CD4-positive, alpha-beta memory T cell (primary cell): ENCODE data around the gene TSHZ2. TPM values are rescaled to one million over a fixed set of nuclear protein-coding genes. Genes with fewer than 3 reads are reported as not detected.

Source experiments
- CTCF ChIA-PET: fragments of 350-600 bp; sonication (Branson Sonifier 250); formaldehyde crosslinking; loops from one replicate; lab custom pipeline; 2021; ENCODE audit warnings: inconsistent platforms; ENCODE audit not compliant: partially characterized antibody; lab: Charles Lee
- POLR2A ChIA-PET: fragments of 350-600 bp; sonication (Branson Sonifier 250); formaldehyde crosslinking; loops from one replicate; lab custom pipeline; 2021; ENCODE audit not compliant: partially characterized antibody; lab: Charles Lee
- DNase-seq, 5 donors: peaks; one replicate each; pipeline versions ENCODE4 v3.0.0 to v3.0.0-alpha.2; 2020 to 2022; ENCODE audit warnings: mixed read lengths in 1 of 5
- H3K27ac ChIP-seq: one replicate; pipeline ENCODE4 v1.7.0; 2013; ENCODE audit warnings: low read depth, low read length
- H3K27me3 ChIP-seq: 2 replicates; pipeline ENCODE4 v1.7.0; 2013; ENCODE audit warnings: mild to moderate bottlenecking, low read length, moderate library complexity; ENCODE audit not compliant: insufficient read depth
- H3K36me3 ChIP-seq: 2 replicates; pipeline ENCODE4 v1.7.0; 2013; ENCODE audit warnings: mild to moderate bottlenecking, low read length, moderate library complexity; ENCODE audit not compliant: insufficient read depth
- H3K4me1 ChIP-seq: 2 replicates; pipeline ENCODE4 v1.7.0; 2013; ENCODE audit warnings: mild to moderate bottlenecking, low read length, moderate library complexity; ENCODE audit not compliant: insufficient read depth
- H3K4me3 ChIP-seq, 2 donors: one replicate each; pipeline ENCODE4 v1.7.0; 2013; ENCODE audit warnings: low read length in 2 of 2, mild to moderate bottlenecking in 1 of 2
- H3K9me3 ChIP-seq, 2 donors: one replicate each; pipeline ENCODE4 v1.7.0; 2013; ENCODE audit warnings: low read length in 2 of 2, control low read depth in 1 of 2; ENCODE audit not compliant: control insufficient read depth in 1 of 2
- H3K27ac Mint-ChIP-seq, 7 donors: one replicate each; pipeline ENCODE4 v1.8.0; 2020 to 2021; ENCODE audit warnings: mixed read lengths in 7 of 7, mild to moderate bottlenecking in 6 of 7, inconsistent platforms in 3 of 7, moderate library complexity in 3 of 7
- H3K27me3 Mint-ChIP-seq, 2 donors: one replicate each; pipeline ENCODE4 v1.8.0; 2020 to 2021; ENCODE audit warnings: mixed read lengths in 2 of 2
- H3K36me3 Mint-ChIP-seq, 2 donors: one replicate each; pipeline ENCODE4 v1.8.0; 2020 to 2021; ENCODE audit warnings: mixed read lengths in 2 of 2, inconsistent platforms in 1 of 2, mild to moderate bottlenecking in 1 of 2
- H3K4me1 Mint-ChIP-seq, 4 donors: one replicate each; pipeline ENCODE4 v1.8.0; 2020 to 2021; ENCODE audit warnings: mixed read lengths in 4 of 4, mild to moderate bottlenecking in 1 of 4
- H3K4me3 Mint-ChIP-seq, 8 donors: one replicate each; pipeline ENCODE4 v1.8.0; 2020 to 2021; ENCODE audit warnings: mixed read lengths in 8 of 8, mild to moderate bottlenecking in 7 of 8, moderate library complexity in 6 of 8, inconsistent platforms in 3 of 8
- H3K9me3 Mint-ChIP-seq, 8 donors: one replicate each; pipeline ENCODE4 v1.8.0; 2020 to 2021; ENCODE audit warnings: mixed read lengths in 8 of 8, mild to moderate bottlenecking in 5 of 8, inconsistent platforms in 3 of 8, moderate library complexity in 1 of 8
- intact Hi-C: fragments of 100-400 bp; cut with micrococcal nuclease; formaldehyde crosslinking; loops from one replicate; pipeline ENCODE4 v1.15.1; 2023
- polyA plus RNA-seq, 2 donors: library from polyadenylated mRNA; unstranded; fragments of 300-500 nt; fragmentation: Illumina TruSeq; gene quantifications; one replicate each; pipeline ENCODE4 v1.2.3, GENCODE V29; 2021
- total RNA-seq, 2 experiments: library from RNA; stranded (reverse); gene quantifications; one replicate each; pipeline ENCODE4 v1.2.3, GENCODE V29; 2021

Gene TSHZ2
- total and polyA plus RNA-seq, 4 experiments from 2014 or later, result 2.3 to 31.8 (median 17.1) TPM

DNA sequence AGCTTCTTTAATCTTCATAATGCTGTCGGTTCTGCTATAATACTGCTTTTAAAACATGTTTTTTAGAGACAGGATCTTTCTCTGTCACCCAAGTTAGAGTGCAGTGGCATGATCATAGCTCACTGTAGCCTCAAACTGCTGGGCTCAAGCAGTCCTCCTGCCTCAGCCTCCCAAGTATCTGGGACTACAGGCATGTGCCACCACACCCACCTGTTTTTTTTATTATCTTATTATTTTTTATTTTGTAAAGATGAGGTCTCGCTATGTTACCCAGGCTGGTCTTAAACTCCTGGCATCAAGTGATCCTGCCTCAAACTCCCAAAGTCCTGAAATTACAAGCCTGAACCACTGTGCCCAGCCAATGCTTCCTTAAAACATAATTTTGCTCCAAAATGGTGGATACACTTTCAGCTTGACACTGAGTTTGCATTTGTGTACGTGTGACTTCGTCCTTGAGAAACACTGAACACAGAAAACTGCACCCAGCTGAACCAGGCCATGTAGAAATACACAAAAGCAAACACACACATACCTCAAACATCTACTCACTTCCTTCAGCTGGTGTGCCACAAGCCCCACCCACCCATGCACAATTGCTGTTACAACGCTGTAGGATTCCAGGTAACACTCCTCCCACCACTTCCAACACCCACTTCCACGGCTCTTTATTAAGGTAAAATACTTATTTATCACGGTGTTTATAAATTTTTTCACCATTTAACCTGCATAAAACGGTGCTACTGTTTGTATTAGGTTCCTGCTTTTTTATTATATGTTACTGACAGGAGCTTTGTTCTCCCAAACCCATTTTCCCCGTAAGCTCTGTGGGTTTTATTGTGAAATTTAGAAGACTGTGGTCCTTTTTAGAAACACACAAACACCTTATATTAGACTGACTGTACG, 109.1 kb downstream of the TSHZ2 start:
- H3K27me3 ChIP-seq, result no peaks in the 10 kb centered on the region
- peaks cover 13% of the 10 kb centered on the region for H3K4me1 ChIP-seq
- CTCF ChIA-PET, result interaction anchor here (1.0 kb wide), 1 partner anchor 769 kb away, joined by 3 read pairs; no protein-coding TSS in a partner anchor
- H3K27ac ChIP-seq, result no peak overlapping the region
- H3K9me3 ChIP-seq, result no peaks in the 10 kb centered on the region
- peak overlapping the region in 4 of 8 donors; percentile 15 to 45 (median 32) for H3K4me3 Mint-ChIP-seq
- H3K27me3 Mint-ChIP-seq, result no peaks in the 10 kb centered on the region
- no peaks in the 10 kb centered on the region for H3K36me3 Mint-ChIP-seq
- H3K36me3 ChIP-seq, result no peaks in the 10 kb centered on the region
- intact Hi-C loops, result no loop called here
- H3K27ac Mint-ChIP-seq, result peak overlapping the region in 5 of 7 donors; percentile 3 to 83 (median 65)
- peaks cover 0 to 2% (median 0%) of the 10 kb centered on the region in 8 donors for H3K9me3 Mint-ChIP-seq
- DNase-seq, result peak in 1 of 5 donors; percentile 12
- H3K4me3 ChIP-seq, result no peak overlapping the region
- POLR2A ChIA-PET, result interaction anchor here (0.6 to 0.7 kb wide), 2 partner anchors 709 to 1068 kb away, joined by 3 read pairs; no protein-coding TSS in a partner anchor
- H3K4me1 Mint-ChIP-seq, result peaks cover 9 to 18% (median 16%) of the 10 kb centered on the region in 4 donors

DNA sequence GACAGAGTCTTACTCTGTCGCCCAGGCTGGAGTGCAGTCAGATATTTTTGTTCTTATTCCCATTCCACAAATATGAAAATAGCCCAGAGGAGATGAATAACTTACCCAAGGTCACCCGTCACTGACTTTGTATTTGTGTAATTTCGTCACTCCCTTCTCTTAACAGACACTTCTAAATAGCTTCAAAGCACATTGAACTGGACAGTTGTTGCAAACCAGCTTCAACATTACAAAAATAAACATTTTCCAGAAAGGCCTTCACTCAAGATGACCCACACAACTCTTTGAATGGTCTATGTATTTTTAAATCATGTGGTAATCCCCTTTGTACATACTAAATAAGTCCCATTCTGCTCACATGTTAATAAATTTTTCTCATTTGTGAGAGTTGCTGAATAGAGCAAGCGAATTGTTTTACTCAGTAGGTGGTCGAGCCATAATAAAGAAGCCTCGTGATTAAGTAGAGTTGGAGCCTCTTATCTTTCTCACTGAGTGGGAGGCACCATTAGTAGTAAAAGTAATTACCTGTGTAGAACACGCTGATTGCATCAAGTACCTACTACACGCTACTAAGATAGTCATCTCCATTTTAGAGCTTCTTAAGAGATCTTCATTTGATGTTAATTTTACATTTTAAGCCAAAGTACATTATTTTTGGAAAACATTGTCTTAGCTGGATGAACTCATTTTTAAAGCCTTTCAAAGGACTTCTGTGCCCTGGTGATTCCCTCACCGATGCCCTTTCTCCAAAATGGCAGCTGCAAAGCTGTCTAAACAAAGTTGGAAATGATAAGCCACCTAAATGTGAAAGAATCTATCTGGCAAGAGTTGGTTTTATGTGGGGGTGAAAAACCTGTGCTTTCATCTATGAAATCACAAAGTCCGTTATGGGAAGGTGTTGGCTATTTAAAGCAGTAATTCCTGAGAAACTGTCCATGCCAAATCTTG, 110.0 kb downstream of the TSHZ2 start:
- Histone ChIP-seq H3K36me3 (no peaks in the 10 kb centered on the region), H3K4me3 (no peak overlapping the region), H3K27ac (no peak overlapping the region), H3K9me3 (no peaks in the 10 kb centered on the region), H3K27me3 (no peaks in the 10 kb centered on the region), H3K4me1 (peaks cover 9% of the 10 kb centered on the region)
- no peak for DNase-seq
- no peaks in the 10 kb centered on the region for H3K27me3 Mint-ChIP-seq
- H3K36me3 Mint-ChIP-seq, result no peaks in the 10 kb centered on the region
- peaks cover 9 to 22% (median 16%) of the 10 kb centered on the region in 4 donors for H3K4me1 Mint-ChIP-seq
- CTCF ChIA-PET, result no interaction called here
- peaks cover 0 to 2% (median 0%) of the 10 kb centered on the region in 8 donors for H3K9me3 Mint-ChIP-seq
- intact Hi-C loops, result no loop called here
- H3K27ac Mint-ChIP-seq, result peak overlapping the region in 1 of 7 donors; percentile 26
- POLR2A ChIA-PET, result interaction anchor here (0.6 to 0.7 kb wide), 2 partner anchors 710 to 1067 kb away, joined by 3 read pairs; no protein-coding TSS in a partner anchor
- no peak overlapping the region for H3K4me3 Mint-ChIP-seq

DNA sequence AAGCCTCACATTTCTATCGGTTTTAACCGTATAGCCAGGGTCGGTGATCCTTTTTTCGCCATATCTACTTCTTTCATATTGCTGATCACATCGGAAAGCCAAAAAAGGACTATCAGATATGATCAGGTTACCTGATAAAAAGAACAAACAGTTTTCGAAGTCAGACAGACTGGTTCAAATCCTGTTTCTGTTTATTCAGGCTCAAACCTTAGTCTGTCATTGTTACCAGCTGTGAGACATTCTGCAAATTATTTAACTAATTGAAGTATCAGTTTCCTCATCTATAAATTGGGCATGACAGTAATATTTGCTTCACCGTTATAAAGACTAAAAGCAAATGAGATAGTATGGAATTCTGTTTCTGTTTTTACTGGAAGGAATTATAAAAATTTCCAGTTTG, 111.3 kb downstream of the TSHZ2 start:
- POLR2A ChIA-PET, result no interaction called here
- H3K27ac Mint-ChIP-seq, result peak overlapping the region in 1 of 7 donors; percentile 32
- no peaks in the 10 kb centered on the region for H3K27me3 Mint-ChIP-seq

DNA sequence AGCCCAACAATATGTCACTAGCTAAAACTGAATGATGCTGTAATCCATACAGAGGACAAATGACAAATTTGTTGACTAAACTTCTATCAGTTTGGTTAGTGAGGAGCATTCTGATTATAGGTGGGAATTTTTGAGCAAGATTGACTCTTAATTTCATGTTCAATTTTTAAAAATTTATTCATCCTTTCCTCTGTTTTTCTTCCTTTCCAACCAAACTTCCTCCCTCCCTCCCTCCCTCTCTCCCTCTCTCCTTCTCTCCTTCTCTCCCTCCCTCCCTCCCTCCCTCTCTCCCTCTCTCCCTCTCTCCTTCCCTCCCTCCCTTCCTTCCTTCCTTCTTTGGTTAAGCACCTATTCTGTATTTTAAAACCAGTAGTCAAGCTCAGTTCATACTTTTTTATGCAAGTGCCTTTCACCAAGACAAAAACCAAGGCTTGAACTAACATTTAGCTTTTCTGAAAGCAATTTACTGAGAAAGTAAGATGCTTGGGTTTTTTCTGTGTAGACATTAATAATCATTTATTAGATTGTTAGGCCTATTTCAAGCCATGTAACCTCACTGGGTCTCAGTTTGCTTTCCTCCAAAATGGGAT, 112.3 kb downstream of the TSHZ2 start:
- Histone ChIP-seq H3K9me3 (no peaks in the 10 kb centered on the region), H3K36me3 (no peaks in the 10 kb centered on the region), H3K27me3 (no peaks in the 10 kb centered on the region), H3K4me1 (peaks cover 9% of the 10 kb centered on the region), H3K27ac (no peak overlapping the region), H3K4me3 (no peak overlapping the region)
- CTCF ChIA-PET, result no interaction called here
- Mint-ChIP-seq H3K9me3 (peaks cover 0 to 3% (median 0%) of the 10 kb centered on the region in 8 donors), H3K27me3 (no peaks in the 10 kb centered on the region), H3K27ac (no peak overlapping the region), H3K4me1 (peaks cover 9 to 26% (median 17%) of the 10 kb centered on the region in 4 donors), H3K36me3 (no peaks in the 10 kb centered on the region), H3K4me3 (no peak overlapping the region)
- POLR2A ChIA-PET, result no interaction called here
- DNase-seq, result no peak
- intact Hi-C loops, result no loop called here

More for the DNA sequence above, 111.3 kb downstream of the TSHZ2 start:
- Histone ChIP-seq H3K4me3 (no peak overlapping the region), H3K27me3 (no peaks in the 10 kb centered on the region), H3K9me3 (no peaks in the 10 kb centered on the region), H3K36me3 (no peaks in the 10 kb centered on the region), H3K27ac (no peak overlapping the region), H3K4me1 (peaks cover 9% of the 10 kb centered on the region)
- CTCF ChIA-PET, result no interaction called here
- Mint-ChIP-seq H3K36me3 (no peaks in the 10 kb centered on the region), H3K4me3 (no peak overlapping the region), H3K9me3 (peaks cover 0 to 2% (median 0%) of the 10 kb centered on the region in 8 donors), H3K4me1 (peaks cover 9 to 25% (median 16%) of the 10 kb centered on the region in 4 donors)
- intact Hi-C loops, result no loop called here
- no peak for DNase-seq

DNA sequence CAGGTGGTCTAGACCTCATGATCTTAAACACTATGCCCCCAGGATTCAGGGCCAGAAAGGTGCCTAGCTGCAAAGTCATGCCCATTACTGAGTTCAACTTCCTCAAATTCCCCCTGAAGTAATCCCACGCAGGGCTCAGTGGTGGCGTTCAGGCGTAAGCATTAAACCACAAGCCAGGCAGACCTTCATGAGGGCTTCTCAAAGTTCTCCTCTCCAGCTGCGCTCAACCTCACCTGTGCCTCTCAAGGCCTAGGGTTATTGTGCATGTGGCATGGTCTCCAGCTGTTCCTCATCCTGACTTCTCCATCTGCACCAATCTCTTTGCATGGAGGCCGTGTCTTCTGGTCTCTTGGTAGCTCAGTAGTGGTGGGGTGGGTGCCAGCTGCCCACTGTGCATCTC, 113.6 kb downstream of the TSHZ2 start:
- Mint-ChIP-seq H3K4me3 (no peak overlapping the region), H3K27ac (peak overlapping the region in 1 of 7 donors; percentile 65), H3K36me3 (no peaks in the 10 kb centered on the region), H3K27me3 (no peaks in the 10 kb centered on the region), H3K4me1 (peaks cover 6 to 24% (median 10%) of the 10 kb centered on the region in 4 donors), H3K9me3 (peaks cover 0 to 3% (median 0%) of the 10 kb centered on the region in 8 donors)
- Histone ChIP-seq H3K4me1 (no peaks in the 10 kb centered on the region), H3K27me3 (no peaks in the 10 kb centered on the region), H3K4me3 (no peak overlapping the region), H3K9me3 (no peaks in the 10 kb centered on the region), H3K27ac (no peak overlapping the region), H3K36me3 (no peaks in the 10 kb centered on the region)
- POLR2A ChIA-PET, result interaction anchor here (0.6 kb wide), 1 partner anchor 28 kb away, joined by 4 read pairs; no protein-coding TSS in a partner anchor
- DNase-seq, result no peak
- CTCF ChIA-PET, result no interaction called here
- intact Hi-C loops, result no loop called here

DNA sequence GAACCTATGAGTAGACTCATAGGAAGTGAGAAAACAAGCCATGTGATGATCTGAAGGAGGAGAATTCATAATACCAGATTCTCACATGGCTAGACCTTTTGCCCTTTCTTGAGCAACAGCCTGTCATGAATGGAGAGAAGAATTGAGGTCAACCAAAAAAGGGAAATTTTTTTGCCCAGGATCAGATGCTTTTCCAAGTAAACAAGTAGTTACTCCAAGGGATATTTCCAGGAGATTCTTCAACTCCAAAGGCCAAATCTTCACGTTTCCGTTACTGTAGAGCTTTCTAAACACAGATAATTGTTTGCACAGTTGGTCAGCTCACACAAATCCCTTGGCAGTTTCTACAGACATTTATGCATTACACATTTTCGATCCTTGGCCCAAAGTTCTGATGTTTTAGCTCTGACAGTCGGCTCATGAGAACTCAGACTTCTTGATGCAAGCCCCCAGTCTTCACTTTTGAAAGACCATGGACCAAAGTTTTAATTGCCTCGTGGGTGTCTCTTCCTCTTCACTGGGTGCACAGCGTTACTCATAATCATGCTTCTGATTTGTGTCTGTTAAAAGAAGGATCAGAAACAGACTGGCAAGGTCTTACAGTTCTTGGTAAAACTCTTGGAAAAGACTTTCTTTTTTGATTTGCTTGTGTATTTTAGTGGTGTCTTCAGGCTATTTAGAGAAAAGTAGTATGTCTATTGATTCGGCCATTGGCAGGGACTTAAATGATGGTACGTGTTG, 115.0 kb downstream of the TSHZ2 start:
- Histone ChIP-seq H3K27ac (no peak overlapping the region), H3K36me3 (no peaks in the 10 kb centered on the region), H3K4me3 (no peak overlapping the region), H3K27me3 (no peaks in the 10 kb centered on the region), H3K4me1 (no peaks in the 10 kb centered on the region), H3K9me3 (no peaks in the 10 kb centered on the region)
- Mint-ChIP-seq H3K9me3 (peaks cover 0 to 3% (median 0%) of the 10 kb centered on the region in 8 donors), H3K4me3 (no peak overlapping the region), H3K27me3 (no peaks in the 10 kb centered on the region), H3K36me3 (no peaks in the 10 kb centered on the region), H3K27ac (peak overlapping the region in 1 of 7 donors; percentile 15), H3K4me1 (peaks cover 0 to 14% (median 2%) of the 10 kb centered on the region in 4 donors)
- POLR2A ChIA-PET, result no interaction called here
- CTCF ChIA-PET, result no interaction called here
- intact Hi-C loops, result no loop called here
- DNase-seq, result no peak
